Measurements from ENCODE around the gene PTGDS. TPM values are rescaled to one million over a fixed set of nuclear protein-coding genes. Genes with fewer than 3 reads are reported as not detected.

The PTGDS gene
- total RNA-seq, 1 donor from 2014 or later, result not detected

GRCh38 chr9:137014776-137015539 is 37.7 kb downstream of the PTGDS start:
- H3K9me3 Mint-ChIP-seq (ENCODE audit: unreplicated experiment), result peaks cover 1% of the 10 kb centered on the region
- peaks cover 4% of the 10 kb centered on the region for H3K27me3 Mint-ChIP-seq (ENCODE audit: unreplicated experiment)
- TF ChIP-seq, protein P1, sequence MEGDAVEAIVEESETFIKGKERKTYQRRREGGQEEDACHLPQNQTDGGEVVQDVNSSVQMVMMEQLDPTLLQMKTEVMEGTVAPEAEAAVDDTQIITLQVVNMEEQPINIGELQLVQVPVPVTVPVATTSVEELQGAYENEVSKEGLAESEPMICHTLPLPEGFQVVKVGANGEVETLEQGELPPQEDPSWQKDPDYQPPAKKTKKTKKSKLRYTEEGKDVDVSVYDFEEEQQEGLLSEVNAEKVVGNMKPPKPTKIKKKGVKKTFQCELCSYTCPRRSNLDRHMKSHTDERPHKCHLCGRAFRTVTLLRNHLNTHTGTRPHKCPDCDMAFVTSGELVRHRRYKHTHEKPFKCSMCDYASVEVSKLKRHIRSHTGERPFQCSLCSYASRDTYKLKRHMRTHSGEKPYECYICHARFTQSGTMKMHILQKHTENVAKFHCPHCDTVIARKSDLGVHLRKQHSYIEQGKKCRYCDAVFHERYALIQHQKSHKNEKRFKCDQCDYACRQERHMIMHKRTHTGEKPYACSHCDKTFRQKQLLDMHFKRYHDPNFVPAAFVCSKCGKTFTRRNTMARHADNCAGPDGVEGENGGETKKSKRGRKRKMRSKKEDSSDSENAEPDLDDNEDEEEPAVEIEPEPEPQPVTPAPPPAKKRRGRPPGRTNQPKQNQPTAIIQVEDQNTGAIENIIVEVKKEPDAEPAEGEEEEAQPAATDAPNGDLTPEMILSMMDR (IDR thresholded peaks at IDR 0.05; ENCODE audit: partially characterized antibody, unreplicated experiment), result no peak
- no peak overlapping the region for H3K4me3 Mint-ChIP-seq (ENCODE audit: unreplicated experiment)
- no peak overlapping the region for H3K27ac Mint-ChIP-seq (ENCODE audit: unreplicated experiment)
- DNase-seq, result no peak
- H3K4me1 Mint-ChIP-seq (ENCODE audit: low read depth, unreplicated experiment), result no peaks in the 10 kb centered on the region
- no peaks in the 10 kb centered on the region for H3K36me3 Mint-ChIP-seq (ENCODE audit: unreplicated experiment)

DNA sequence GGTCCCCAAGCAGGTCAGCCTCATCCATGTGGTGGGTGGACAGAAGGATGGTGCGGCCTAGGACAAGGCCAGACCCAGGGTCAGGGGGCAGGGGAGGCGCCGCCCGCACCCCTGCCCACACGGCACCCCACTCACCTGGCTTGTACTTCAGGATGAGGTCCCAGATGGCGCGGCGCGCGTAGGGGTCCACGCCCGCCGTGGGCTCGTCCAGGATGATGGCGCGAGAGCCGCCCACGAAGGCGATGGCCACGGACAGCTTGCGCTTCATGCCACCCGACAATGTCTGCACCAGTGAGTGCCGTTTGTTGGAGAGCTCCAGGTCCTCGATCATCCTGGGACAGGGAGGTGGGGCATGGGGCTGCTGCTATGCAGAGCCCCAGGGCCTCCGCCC is 38.2 kb downstream of the PTGDS start:
- TF ChIP-seq, protein P1 (IDR thresholded peaks at IDR 0.05; ENCODE audit: partially characterized antibody, unreplicated experiment), result no peak
- no peak for DNase-seq
- Mint-ChIP-seq H3K9me3 (ENCODE audit: unreplicated experiment) (peaks cover 1% of the 10 kb centered on the region), H3K27me3 (ENCODE audit: unreplicated experiment) (peaks cover 4% of the 10 kb centered on the region), H3K27ac (ENCODE audit: unreplicated experiment) (no peak overlapping the region), H3K36me3 (ENCODE audit: unreplicated experiment) (no peaks in the 10 kb centered on the region), H3K4me1 (ENCODE audit: low read depth, unreplicated experiment) (no peaks in the 10 kb centered on the region), H3K4me3 (ENCODE audit: unreplicated experiment) (no peak overlapping the region)

DNA sequence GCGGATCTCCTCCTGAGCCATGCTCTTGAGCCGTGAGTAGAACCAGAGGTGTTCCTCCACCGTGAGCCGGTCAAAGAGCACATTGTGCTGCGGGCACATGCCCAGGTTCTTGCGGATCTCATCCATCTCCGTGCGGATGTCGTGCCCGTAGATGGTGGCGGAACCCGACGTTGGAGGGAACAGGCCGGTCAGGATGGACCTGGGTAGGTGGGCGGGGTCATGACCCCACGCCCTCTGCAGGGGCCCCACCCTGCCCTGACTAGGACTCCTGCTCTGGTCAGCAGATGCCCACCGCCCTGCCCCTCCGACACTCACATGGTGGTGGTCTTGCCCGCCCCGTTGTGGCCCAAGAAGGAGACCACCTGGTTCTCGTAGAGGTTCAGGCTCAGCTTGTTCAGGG is 38.7 kb downstream of the PTGDS start:
- H3K4me1 Mint-ChIP-seq (ENCODE audit: low read depth, unreplicated experiment), result no peaks in the 10 kb centered on the region
- no peaks in the 10 kb centered on the region for H3K36me3 Mint-ChIP-seq (ENCODE audit: unreplicated experiment)
- H3K27ac Mint-ChIP-seq (ENCODE audit: unreplicated experiment), result no peak overlapping the region
- DNase-seq, result no peak
- peaks cover 4% of the 10 kb centered on the region for H3K27me3 Mint-ChIP-seq (ENCODE audit: unreplicated experiment)
- TF ChIP-seq, protein P1 (IDR thresholded peaks at IDR 0.05; ENCODE audit: partially characterized antibody, unreplicated experiment), result no peak
- H3K9me3 Mint-ChIP-seq (ENCODE audit: unreplicated experiment), result peaks cover 1% of the 10 kb centered on the region
- no peak overlapping the region for H3K4me3 Mint-ChIP-seq (ENCODE audit: unreplicated experiment)

DNA sequence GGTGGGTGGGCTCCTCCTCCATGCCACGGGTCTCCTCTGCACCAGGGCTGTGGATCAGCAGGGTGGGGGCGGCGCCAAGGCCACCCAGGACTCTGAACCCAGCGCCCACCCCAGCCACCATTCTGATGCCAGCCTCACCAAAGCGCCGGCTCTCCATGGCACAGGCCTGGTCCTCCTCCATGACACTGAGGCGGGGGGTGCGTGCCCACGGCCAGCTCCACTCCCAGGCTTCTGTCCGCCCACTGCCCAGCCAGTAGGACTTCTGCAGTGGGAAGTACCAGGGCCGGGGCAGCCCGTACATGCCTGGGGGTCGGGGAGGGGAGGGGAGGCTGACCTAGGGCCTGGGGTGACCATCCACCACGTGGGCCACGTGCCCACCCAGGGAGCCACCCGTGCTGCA is 39.1 kb downstream of the PTGDS start:
- peaks cover 1% of the 10 kb centered on the region for H3K9me3 Mint-ChIP-seq (ENCODE audit: unreplicated experiment)
- TF ChIP-seq, protein P1 (IDR thresholded peaks at IDR 0.05; ENCODE audit: partially characterized antibody, unreplicated experiment), result no peak
- no peaks in the 10 kb centered on the region for H3K36me3 Mint-ChIP-seq (ENCODE audit: unreplicated experiment)
- H3K27ac Mint-ChIP-seq (ENCODE audit: unreplicated experiment), result no peak overlapping the region
- no peak overlapping the region for H3K4me3 Mint-ChIP-seq (ENCODE audit: unreplicated experiment)
- H3K4me1 Mint-ChIP-seq (ENCODE audit: low read depth, unreplicated experiment), result no peaks in the 10 kb centered on the region
- no peak for DNase-seq
- peaks cover 4% of the 10 kb centered on the region for H3K27me3 Mint-ChIP-seq (ENCODE audit: unreplicated experiment)

- Mint-ChIP-seq H3K4me3 (ENCODE audit: unreplicated experiment) (no peak overlapping the region), H3K9me3 (ENCODE audit: unreplicated experiment) (peaks cover 1% of the 10 kb centered on the region), H3K36me3 (ENCODE audit: unreplicated experiment) (no peaks in the 10 kb centered on the region), H3K27ac (ENCODE audit: unreplicated experiment) (no peak overlapping the region), H3K27me3 (ENCODE audit: unreplicated experiment) (peaks cover 4% of the 10 kb centered on the region), H3K4me1 (ENCODE audit: low read depth, unreplicated experiment) (no peaks in the 10 kb centered on the region)
- DNase-seq, result no peak
- TF ChIP-seq, protein P1 (IDR thresholded peaks at IDR 0.05; ENCODE audit: partially characterized antibody, unreplicated experiment), result no peak
Measured at GRCh38 chr9:137017071-137017470, 39.8 kb downstream of the PTGDS start.

Measured in glutamatergic neuron (in vitro differentiated cells).